GM18873 (cell line): ENCODE measurements around the gene FBXL7.

Experiments
- ATAC-seq: cut with Tn5 transposase; IDR thresholded peaks from one replicate; pipeline ENCODE4 v1.9.1; 2021; ENCODE audit warnings: mild to moderate bottlenecking, moderate library complexity, moderate number of reproducible peaks; ENCODE audit not compliant: unreplicated experiment, low FRiP score

Gene FBXL7

GRCh38 chr5:15694696-15695214 is 194.8 kb downstream of the FBXL7 start:
- ATAC-seq, result no peak

DNA sequence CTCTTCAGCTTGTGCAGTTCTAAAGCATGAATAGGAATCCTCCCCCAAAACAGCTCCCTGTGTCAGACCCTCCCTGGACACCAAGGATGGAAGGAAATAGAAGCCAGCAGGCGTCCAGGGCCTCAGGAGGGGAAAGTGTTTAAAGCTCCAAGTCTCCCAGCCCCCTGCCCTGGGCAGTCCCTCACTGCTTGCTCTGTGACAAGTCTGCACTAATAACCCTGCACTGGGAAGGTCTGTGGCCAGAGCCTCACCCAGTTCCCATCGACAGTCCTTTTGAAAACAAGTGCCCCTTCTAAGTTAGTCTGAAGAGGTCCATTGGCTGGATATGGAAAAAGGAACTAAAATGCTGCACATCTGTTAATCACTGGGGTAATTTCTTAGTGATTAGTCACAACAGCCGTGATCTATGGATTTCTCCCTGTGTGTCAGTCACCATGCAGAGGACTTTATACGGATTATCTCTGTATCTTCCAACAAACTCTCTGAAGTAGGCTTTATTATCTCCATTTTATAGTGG is 195.3 kb downstream of the FBXL7 start:
- no peak for ATAC-seq

DNA sequence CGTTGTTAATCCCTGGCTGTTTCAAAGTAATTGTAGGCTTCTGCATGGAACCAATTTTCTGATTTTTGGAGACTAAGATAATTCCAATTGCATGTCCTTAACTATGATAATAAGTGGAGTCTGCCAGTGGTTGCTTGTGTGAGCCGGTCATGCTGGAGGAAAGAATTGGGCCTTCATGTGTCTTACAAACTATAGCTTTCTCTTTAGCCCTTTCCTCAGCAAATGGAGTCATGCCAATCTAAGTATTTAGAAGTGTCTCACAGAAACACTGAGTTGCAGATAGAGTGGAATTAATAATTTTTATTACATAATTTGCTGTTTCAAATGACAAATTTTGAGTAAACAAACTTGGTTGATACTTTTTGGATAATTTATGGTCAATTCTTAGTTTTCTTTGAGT is 200.4 kb downstream of the FBXL7 start:
- ATAC-seq, result no peak

DNA sequence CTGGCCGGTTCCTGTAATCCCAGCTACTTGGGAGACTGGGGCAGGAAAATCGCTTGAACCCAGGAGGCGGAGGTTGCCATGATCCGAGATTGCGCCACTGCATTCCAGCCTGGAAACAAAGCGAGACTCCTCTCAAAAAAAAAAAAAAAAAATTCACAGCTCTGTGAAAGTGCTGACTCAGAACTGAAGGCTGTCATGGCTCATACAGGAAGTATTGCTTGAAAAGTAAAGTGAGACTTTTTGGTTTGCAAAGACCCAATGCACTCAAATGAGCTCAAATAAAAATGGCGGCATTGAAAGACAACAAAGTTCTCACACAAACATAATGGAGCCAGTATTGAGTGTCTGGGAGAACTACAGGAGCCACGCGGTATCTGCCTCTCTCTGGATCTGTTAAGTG is 202.1 kb downstream of the FBXL7 start:
- no peak for ATAC-seq

DNA sequence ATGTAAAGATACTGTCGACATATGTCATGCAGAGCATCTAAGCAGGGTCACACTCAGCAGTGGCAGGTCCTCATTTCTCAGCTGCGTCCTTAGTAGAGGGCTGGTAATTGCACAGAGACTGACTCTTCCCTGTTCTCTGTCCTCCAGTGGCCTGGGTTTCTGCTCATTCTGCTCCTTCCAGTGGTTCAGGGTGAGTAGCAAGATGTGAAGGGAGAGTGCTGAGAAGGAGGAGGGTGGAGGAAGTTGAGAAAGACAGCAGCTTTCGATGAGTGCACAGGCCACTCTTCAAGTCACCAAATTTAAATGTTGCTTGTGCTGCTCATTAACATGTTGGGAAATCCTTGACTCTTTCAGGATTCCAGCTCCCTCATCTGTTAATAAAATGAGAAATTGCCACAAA is 203.9 kb downstream of the FBXL7 start:
- no peak for ATAC-seq

GRCh38 chr5:15704397-15704947 is 204.5 kb downstream of the FBXL7 start:
- ATAC-seq, result no peak

DNA sequence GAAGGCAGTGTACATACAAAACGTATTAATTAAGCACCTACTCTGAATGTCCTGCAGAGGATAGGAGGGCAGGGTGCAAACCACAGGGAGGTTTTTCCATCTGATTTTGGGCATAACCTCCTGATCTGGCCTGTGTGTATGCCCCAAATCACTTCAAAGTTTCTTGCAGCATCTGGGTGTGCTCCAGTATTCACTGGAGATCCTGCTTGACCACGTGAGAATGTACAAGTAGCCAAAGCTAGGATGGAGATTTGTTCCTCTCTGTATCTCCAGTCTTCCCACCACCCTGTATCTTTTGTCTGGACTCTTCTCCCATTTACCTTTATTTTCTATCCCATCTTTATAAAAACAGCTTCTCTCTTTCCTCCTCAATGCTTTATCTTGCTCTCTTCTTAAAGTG is 207.7 kb downstream of the FBXL7 start:
- no peak for ATAC-seq

GRCh38 chr5:15711892-15712291 is 211.9 kb downstream of the FBXL7 start:
- ATAC-seq, result no peak

DNA sequence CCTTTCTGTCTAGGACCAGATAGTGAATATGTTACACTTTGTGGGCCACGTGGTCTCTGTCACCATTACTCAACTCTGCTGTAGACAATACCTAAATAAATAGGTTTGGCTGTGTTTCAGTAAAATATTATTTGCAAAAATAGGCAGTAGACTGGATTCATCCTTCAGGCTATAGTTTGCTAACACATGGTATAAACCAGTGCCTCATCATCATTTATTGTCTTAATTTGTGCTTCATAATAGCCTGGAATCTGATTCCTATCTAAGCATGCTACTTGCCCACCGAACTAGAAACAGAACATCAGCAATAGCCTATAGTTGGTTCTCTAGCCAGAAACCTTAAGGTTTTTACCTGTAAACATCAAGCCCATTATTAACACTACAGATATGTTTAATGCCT is 215.6 kb downstream of the FBXL7 start:
- no peak for ATAC-seq

- ATAC-seq, result no peak
These were observed 216.0 kb downstream of the FBXL7 start for GRCh38 chr5:15715967-15716366.

DNA sequence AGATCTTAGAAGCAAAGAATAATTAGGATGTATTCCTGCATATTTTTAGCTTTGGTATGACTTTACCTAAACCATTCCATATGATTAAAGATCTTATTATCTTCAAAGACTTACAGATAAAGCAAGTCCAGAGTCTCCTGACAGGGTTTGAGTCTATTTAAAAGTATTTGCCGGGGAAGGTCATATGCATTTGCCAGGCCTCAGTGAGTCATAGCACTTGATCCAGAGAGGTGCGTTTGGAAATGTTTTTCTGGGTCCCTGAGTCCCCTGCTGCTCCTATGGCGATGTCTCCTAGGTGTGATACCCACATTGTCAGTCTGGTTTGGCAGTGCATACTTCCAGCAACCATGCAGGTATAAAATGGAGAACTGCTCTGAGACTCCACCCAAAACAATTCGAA is 217.0 kb downstream of the FBXL7 start:
- ATAC-seq, result no peak

- ATAC-seq, result no peak
These were observed 218.6 kb downstream of the FBXL7 start for GRCh38 chr5:15718421-15719179.

DNA sequence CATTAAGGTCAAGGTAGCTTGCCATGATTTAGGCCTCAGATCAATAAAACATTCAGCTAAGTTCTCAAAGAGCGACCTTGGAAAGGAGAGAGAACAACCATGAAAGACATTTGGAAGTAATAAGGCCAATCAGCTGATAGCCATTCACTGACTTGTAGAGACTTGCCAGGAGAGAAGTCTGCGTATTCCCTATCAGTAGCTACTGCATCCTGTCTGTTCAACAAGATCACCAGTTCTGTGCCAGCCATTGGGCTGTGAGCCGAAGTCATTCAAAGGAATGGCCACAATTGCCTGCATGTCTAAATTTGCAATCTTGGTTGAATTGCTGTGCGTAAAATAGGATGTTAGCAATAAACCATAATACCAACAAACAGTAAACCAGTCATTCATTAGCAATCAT is 219.8 kb downstream of the FBXL7 start:
- no peak for ATAC-seq

DNA sequence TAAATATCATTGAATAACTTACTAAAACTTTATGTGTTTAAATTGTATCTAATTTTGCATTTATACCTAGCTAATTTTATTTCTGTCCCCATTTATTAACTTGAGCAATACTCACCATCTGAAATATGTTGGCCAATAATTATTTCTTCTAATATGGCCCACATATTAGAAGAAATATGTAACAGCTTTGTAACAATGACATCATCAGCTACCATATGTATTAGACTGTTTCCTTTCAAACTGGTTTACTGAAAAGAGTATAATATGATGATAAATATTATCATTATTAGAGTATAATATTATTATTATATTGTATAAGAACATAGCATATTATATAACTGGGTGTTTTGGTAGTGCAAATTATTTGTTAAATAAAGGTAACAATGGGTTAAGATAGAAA is 220.5 kb downstream of the FBXL7 start:
- no peak for ATAC-seq

- ATAC-seq, result no peak
These were observed 222.3 kb downstream of the FBXL7 start for GRCh38 chr5:15722305-15722704.

- ATAC-seq, result no peak
These were observed 227.4 kb downstream of the FBXL7 start for GRCh38 chr5:15727375-15727774.

- ATAC-seq, result no peak
These were observed 228.8 kb downstream of the FBXL7 start for GRCh38 chr5:15728811-15729210.

- ATAC-seq, result no peak
These were observed 231.7 kb downstream of the FBXL7 start for GRCh38 chr5:15731699-15732098.

DNA sequence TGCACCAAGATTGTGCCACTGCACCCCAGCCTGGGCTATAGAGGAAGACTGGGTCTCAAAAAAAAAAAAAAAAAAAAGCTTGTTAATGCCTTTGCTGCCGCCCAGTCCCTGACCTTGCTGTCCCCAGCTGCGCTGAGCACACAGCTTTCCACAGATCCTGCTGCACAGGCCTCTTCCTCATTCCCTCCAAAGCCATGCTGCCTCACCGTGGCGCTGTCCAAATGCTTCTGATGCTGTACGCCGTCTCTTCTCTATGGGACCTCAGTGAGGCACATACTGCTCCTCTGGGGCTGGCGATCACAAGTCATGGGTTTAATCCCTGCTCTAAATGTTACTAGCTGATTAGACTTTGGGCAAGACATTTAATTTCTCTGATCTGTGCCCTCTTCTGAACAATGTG is 234.1 kb downstream of the FBXL7 start:
- ATAC-seq, result no peak

GRCh38 chr5:15737036-15737821 is 237.2 kb downstream of the FBXL7 start:
- ATAC-seq, result no peak
